GM12872 (cell line): ENCODE data around the gene TUBB4B.

Experiments
- TF ChIP-seq, protein P1 (sequence below): IDR thresholded peaks from 3 replicates; pipeline ENCODE4 v1.5.1; 2011; ENCODE audit warnings: low read depth, mild to moderate bottlenecking, low read length, moderate library complexity; ENCODE audit not compliant: insufficient read depth

Gene TUBB4B

DNA sequence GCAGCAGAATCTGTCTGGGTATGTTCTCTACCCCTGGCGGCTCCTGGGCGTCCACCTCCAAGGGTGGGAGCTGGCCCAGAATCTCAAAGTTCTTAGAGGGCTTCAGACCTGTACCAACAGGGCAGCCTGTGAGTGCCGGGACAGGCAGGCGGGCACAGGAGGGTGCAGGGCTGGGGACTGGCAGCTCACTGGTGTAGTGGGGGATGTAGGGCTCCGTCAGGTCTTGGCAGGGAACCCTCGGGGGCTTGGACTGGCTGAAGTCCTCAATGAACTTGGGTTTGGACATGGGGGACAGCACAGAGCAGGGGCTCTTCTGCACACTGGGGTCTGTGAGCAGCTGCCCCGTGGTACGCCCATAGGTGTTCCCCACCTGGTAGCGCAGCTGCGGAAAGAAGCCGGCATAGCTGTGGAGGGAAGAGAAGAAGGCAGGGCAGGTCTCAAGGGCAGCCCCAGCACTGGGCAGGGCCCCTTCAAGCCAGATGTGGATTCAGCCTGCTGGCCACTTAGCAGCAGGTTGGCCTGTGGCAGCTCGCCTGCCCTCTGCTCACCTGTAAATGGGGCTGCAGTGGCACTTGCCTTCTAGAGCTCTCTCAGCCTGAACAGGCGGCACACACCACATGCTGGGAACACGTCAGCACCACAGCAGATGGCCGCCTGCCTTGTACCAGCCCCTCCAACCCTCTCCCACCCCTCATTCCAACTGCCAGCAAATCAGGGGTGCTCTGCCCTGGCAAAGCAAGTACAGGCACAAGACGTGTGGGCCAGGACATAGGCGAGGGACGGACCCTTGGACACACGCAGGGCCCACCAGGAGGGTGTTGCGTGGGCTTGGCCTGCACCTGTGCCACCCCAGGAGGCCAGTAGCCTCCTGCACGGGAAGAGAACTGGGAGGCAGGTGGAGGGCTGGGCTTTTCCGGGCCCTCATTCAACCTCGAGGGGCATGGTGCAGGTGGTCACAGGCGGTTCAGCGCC lies 4.6 kb downstream of the TUBB4B start:
- TF ChIP-seq, protein P1, sequence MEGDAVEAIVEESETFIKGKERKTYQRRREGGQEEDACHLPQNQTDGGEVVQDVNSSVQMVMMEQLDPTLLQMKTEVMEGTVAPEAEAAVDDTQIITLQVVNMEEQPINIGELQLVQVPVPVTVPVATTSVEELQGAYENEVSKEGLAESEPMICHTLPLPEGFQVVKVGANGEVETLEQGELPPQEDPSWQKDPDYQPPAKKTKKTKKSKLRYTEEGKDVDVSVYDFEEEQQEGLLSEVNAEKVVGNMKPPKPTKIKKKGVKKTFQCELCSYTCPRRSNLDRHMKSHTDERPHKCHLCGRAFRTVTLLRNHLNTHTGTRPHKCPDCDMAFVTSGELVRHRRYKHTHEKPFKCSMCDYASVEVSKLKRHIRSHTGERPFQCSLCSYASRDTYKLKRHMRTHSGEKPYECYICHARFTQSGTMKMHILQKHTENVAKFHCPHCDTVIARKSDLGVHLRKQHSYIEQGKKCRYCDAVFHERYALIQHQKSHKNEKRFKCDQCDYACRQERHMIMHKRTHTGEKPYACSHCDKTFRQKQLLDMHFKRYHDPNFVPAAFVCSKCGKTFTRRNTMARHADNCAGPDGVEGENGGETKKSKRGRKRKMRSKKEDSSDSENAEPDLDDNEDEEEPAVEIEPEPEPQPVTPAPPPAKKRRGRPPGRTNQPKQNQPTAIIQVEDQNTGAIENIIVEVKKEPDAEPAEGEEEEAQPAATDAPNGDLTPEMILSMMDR, result no peak

DNA sequence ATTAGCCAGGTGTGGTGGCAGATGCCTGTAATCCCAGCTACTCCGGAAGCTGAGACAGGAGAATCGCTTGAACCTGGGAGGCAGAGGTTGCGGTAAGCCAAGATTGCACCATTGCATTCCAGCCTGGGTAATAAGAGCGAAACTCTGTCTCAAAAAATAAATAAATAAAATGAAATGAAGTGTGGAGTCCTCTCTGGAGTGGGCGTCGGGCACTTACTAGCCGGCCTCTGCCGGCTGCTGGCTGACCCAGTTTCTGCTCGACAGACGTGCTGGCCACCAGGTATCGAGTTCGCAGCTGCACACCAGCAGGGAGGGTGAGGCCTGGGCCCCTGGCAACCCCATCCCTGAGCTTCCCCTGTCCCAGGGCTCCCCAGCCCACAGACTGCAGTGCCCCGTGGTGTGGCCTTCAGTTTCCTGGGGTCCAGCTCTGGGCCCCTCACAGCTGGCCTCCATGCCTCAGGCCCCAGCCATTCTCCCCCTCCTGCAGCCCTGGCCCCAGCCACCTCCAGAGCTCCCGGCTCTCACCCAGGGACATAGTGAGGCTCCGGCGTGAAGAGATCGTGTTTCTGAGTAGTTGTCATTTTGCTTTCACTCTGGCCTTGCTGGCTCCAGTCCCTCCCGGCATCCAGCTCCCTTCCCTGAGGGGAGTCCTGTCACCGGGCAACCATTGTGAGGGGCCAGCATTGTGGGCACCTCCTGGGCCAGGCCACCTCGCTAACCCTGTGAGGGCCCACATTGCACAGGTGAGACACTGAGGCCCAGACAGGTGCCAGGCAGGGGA lies 6.2 kb downstream of the TUBB4B start:
- TF ChIP-seq, protein P1, result no peak

DNA sequence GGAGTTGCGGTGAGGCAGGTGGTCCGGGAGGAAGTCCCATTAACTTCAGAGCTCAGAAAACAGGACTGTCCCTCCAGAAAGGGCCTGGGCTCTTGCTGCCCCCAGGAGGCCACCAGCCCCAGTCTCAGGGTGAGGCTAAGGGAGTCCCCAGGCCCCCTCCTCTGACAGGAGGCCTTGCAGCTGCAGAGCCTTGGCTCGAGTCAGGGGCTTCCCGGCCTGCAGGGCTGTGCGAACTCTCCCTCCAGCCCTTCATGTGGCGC lies 6.8 kb downstream of the TUBB4B start:
- TF ChIP-seq, protein P1, result no peak

DNA sequence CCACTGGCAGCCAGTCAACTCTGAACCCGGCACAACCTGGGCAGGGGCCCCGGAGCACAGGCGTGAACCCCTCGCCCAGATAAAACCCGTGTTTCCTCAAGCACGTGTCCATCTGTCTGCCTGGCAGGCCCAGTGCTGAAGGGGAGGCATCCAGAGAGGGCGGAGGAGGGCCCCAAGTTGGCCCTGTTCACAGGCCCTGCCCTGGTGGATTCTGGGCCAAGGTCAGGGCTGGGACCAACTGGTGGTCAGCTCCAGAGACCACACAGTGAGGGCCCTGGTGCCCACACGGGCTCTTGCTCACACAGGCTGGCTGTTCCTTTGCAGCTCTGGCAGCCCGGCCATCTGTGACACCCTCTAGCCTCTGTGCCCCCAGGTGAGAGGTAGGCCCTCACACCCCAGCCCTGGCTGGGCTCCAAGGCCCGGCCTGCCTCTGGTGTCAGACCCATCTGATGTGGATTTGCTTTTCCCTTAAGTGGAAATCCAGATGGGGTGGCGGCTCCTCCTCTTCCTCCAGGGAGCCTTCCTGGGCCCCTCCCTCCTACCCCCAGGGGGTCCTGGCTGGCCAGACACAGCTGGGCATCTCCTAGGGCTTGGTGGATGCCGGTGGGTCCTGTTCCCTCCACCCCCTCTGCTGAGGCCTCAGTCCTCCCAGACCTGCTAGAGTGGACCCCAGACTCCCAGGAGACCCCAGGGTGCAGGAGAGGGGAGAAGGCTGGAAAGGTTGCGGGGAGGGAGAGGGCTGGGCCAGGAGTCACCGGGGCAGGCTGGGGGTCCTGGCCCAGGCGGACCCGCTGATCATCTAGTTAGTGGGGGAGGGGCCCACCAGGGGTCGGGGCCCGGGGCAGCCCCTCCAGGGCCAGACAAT lies 9.5 kb downstream of the TUBB4B start:
- TF ChIP-seq, protein P1, result no peak

DNA sequence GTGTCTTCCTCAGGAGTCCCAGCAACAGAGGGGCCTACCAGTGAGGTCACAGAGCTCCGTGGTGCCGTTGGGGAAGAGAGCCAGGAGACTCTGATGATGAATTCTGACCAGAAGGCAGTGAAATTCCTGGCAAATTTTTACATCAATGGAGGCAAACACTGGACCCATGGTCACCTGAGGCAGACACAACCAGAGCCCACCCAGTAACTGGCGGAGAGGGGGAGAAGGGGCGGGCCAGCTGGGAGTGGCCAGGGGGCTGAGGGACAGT lies 10.0 kb downstream of the TUBB4B start, which contains the start of gene STPG3:
Gene STPG3 (plus strand): TSS at position 93 of the 268 bp plus-strand sequence. CDS start 1 bp downstream, at position 94.
- TF ChIP-seq, protein P1, result no peak

DNA sequence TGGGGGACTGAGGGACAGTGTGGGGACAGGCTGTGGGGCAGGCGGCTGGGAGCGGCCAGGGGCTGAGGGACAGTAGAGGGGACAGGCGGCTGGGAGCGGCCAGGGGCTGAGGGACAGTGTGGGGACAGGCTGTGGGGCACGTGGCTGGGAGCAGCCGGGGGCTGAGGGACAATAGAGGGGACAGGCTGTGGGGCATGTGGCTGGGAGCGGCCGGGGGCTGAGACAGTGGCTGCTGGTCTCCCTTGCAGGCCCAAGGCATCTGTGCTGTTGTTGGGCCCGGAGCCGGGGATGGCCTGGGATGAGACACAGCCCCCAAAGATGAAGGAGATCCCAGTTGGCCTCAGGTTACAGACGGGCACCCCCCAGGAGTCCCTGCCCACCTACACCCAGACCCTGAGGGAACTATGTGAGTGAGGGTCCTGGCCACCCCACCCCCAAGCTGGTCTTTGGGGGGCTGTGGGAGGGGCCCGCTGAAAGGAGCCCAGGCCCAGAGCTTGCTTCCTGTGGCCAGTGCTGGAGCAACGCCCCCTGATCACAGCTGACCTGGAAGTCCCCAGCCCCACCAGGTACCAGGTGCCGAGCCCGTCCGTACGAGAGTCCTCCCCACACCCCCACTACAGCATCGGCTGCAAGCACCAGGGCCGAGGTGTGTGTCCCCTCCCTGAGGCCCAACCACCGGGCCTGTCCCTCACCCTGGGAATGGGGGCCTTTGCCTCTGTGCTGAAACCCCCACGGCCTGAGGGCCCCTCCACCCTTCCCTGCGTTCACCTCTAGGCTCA lies 10.6 kb downstream of the TUBB4B start:
- TF ChIP-seq, protein P1, result no peak
